ENCODE results near the gene ZYX.

Gene ZYX

DNA sequence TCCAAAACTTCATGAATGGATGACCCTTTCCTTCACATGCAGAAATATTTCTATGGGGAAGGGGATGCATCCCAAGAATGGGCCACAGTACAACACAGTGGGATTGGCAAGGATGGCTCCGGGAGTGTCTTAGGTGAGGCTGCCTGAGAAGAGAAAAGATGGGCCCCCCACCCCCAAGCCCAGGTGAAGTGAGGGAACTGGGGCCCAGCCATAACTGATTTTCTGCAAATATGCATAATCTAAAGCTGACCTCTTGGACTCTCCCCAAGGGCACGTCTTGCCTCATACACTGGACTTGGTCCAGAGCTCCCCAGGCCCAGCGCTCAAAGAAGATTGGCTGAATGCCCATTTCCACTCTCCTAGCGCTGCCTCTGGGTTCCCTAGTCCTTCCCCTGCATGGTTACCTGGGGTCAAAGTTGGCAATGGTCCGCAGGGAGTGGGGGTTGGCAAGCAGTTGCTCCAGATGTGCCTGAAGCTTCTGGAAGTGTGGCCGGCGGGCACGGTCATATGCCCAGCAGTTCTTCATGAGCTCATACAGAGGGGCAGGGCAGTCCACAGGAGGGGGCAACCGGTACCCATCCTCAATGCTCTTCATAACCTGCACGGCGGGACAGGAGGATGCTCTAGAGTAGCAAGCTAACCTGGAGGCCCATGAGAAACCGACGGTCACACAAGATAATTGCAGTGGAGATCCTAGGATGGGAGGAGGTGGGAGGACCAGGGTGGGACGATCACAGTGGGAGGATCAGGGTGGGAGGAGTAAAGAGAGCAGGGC is 12.3 kb downstream of the ZYX start:
- TF ChIP-seq, protein P1, sequence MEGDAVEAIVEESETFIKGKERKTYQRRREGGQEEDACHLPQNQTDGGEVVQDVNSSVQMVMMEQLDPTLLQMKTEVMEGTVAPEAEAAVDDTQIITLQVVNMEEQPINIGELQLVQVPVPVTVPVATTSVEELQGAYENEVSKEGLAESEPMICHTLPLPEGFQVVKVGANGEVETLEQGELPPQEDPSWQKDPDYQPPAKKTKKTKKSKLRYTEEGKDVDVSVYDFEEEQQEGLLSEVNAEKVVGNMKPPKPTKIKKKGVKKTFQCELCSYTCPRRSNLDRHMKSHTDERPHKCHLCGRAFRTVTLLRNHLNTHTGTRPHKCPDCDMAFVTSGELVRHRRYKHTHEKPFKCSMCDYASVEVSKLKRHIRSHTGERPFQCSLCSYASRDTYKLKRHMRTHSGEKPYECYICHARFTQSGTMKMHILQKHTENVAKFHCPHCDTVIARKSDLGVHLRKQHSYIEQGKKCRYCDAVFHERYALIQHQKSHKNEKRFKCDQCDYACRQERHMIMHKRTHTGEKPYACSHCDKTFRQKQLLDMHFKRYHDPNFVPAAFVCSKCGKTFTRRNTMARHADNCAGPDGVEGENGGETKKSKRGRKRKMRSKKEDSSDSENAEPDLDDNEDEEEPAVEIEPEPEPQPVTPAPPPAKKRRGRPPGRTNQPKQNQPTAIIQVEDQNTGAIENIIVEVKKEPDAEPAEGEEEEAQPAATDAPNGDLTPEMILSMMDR (IDR thresholded peaks at IDR 0.05; ENCODE audit: low read depth, low read length, missing control alignments): no peak
- no peak overlapping the region for H3K4me3 ChIP-seq (ENCODE audit: low read depth, low read length)
- DNase-seq (ENCODE audit: low read depth): no peak
- in situ Hi-C loops (cut with HindIII; ENCODE audit: low sequenced_read_pairs): no loop called here

DNA sequence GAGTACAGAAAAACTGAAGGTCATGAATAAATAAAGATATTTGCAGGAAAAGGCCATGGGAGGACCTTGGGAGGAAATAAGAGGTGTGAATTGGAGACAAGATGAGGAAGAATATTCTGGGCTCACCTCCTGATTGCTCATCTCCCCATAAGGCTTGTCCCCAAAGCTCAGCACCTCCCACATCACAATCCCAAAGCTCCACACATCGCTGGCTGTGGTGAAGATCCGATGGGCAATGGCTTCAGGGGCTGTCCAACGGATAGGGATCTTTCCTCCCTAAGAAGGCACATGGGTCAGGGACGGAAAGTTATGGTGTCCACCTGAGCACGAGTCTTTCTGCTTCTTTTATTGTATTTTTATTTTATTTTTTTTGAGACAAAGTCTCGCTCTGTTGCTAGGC is 12.9 kb downstream of the ZYX start:
- DNase-seq (ENCODE audit: low read depth): no peak
- H3K4me3 ChIP-seq (ENCODE audit: low read depth, low read length): no peak overlapping the region
- TF ChIP-seq, protein P1 (IDR thresholded peaks at IDR 0.05; ENCODE audit: low read depth, low read length, missing control alignments): no peak
- in situ Hi-C loops (cut with HindIII; ENCODE audit: low sequenced_read_pairs): no loop called here

DNA sequence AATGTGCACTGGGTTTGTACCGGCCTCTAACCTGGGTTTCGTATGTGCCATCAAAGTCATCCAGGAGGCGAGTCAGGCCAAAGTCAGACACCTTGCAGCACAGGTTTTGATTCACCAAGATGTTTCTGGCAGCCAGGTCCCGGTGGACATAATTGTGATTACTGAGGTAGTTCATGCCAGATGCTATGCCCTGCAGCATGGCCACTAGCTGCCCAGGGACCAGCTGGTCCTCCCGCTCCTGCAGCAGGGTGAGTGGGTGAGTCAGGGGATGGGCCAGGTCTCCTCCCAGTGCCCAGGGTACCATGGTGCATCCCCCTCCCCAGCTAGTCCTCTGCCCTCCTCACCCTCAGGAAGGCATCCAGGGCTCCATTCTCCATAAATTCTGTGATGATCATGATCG is 13.6 kb downstream of the ZYX start:
- no peak overlapping the region for H3K4me3 ChIP-seq (ENCODE audit: low read depth, low read length)
- in situ Hi-C loops (cut with HindIII; ENCODE audit: low sequenced_read_pairs): no loop called here
- TF ChIP-seq, protein P1 (IDR thresholded peaks at IDR 0.05; ENCODE audit: low read depth, low read length, missing control alignments): no peak
- no peak for DNase-seq (ENCODE audit: low read depth)

DNA sequence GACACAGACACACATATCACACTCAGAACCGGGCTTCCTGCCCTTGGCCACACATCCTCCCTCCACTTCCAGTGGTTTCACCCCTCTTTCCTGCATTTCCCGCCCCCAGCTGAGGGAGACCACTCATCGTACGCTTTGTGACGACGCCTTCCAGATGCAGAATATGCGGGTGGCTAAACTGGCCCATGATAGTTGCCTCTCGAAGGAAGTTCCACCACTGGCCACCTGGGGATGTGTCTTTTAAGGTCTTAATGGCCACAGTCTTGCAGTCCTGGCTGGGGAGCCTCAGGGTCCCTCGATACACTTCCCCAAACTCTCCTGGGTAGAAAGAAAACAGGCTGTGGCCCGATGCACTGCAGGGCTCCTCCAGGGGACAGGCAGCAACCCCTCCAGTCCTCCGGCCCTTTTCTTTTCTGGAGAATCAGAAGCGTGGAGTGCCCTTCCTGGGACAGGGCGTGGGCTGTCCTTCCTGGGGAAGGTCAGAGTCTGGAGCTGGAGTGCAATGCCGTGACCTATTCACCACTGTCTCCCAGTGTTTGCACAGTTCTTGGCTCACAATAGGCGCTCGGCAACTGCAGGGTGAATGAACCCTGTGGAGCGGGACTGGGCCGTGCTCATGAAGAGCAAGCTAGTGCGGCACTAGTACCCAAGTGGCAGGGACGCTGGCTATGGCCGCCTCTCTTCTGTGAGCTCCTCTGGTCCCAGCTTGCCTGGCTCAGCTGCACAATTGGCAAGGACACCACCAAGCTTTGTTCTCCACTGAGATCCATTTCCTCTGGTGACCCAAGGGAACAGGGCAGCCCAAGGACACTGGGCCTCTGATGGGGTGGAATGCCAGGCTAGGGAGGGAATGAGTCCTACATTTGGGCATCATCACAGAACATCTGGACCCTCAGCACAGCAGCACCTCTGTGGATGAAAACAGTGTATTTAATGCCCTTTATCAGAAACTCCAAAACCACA is 14.3 kb downstream of the ZYX start:
- TF ChIP-seq, protein P1 (IDR thresholded peaks at IDR 0.05; ENCODE audit: low read depth, low read length, missing control alignments): peak; percentile 19
- in situ Hi-C loops (cut with HindIII; ENCODE audit: low sequenced_read_pairs): no loop called here
- no peak for DNase-seq (ENCODE audit: low read depth)
- H3K4me3 ChIP-seq (ENCODE audit: low read depth, low read length): no peak overlapping the region

DNA sequence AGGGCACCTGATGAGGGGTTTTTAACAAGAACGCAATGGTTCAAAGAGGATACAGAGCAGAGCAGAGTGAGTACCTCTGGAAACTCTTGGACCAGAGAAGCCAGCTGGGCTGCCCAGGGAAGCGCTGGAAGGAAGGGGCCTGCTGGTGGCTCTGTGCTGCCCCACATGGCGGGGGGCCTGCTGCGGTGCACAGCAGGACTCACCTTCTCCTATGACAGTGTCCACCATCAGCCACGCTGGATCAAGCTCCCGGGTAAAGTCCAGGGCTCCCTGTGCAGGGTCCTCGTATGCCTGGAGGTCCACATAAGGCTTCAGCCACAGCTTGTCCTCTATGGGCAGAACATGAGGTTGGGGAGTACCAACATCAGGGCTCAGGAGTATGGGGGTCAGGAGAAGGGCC is 15.0 kb downstream of the ZYX start:
- TF ChIP-seq, protein P1 (IDR thresholded peaks at IDR 0.05; ENCODE audit: low read depth, low read length, missing control alignments): no peak
- DNase-seq (ENCODE audit: low read depth): no peak
- in situ Hi-C loops (cut with HindIII; ENCODE audit: low sequenced_read_pairs): no loop called here
- H3K4me3 ChIP-seq (ENCODE audit: low read depth, low read length): no peak overlapping the region

DNA sequence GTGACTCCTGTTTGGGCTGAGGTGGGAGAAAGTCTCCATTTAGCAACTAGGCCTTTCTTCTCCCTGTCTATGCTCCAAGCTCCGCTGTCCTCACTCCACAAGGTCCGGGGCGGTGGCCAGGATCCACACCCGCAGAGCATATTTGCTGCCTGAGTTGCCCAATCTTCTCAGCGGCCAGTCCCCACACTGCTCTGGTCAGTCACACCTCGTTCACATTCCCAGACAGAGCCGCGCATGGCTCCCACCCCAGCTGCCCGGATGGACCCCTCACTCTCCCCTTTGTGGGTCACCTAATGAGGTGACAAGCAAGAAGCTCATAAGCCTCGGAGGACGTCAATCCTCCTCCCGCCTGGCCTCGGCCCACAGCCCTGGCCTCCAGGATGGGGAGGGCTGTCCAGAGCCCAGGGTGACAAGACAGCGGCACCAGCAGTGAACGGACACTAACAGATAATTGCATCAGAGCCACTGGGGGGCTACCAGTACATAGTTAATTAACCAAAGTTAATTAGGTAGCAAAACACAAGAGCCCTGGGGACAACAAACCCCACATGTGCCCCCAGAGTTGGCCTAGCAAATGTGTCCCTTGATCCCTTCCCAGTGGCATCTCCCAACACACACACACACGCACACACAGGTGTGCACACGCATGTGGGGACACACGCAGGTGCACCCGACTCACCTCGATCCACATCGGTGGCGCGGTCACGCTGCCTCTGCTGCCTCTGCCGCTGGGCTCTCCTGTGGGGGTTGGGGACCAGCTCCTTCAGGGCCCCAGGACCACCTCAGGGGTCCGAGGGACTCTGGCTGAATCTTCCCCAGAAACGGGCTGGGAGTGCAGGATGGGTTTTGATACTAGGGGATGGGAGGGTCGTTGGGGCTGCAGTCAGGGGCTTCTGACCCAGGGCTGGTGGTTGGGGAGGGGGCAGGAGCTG is 15.7 kb downstream of the ZYX start:
- in situ Hi-C loops (cut with HindIII; ENCODE audit: low sequenced_read_pairs): no loop called here
- TF ChIP-seq, protein P1 (IDR thresholded peaks at IDR 0.05; ENCODE audit: low read depth, low read length, missing control alignments): no peak

More for the DNA sequence above, 15.7 kb downstream of the ZYX start:
- H3K4me3 ChIP-seq (ENCODE audit: low read depth, low read length): no peak overlapping the region
- DNase-seq (ENCODE audit: low read depth): no peak

Measured in astrocyte of the cerebellum (primary cell).